NOMO-1 treated with dmso at 0.1 percent for 144 hours (cell line): ENCODE measurements around the gene PLIN4.
A peak's percentile ranks its signal among the peaks of the same experiment; 100 is the strongest.
"Not testable (repeated sequence)": the region's sequence is repeated elsewhere in the genome, so short reads cannot be mapped to it uniquely, and the experiment has no call there.

Experiments used
- DNase-seq: peaks from one replicate; lab custom pipeline; 2025; ENCODE audit not compliant: unreplicated experiment; lab: John Stamatoyannopoulos, UW

The PLIN4 gene

GRCh38 chr19:4527377-4527776 lies 9.1 kb upstream of the PLIN4 start:
- not testable (repeated sequence) for DNase-seq

DNA sequence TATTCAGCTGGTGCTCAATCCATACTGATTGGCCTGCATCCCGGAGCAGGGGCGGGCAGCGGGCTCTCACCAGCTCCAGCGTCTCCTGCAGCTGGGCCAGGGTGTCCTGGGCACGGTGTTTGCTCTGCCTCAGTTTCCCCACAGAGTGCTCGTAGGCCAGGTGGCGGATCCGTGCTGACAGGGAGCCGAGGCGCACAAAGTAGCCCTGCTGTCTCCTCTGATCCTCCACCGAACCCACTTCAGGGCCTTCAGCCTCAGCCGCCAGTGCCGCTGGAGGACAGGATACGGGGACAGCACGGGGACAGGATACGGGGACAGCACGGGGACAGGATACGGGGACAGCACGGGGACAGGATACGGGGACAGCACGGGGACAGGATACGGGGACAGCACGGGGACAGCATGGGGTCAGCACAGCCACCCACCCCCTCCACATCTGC lies 7.3 kb upstream of the PLIN4 start:
- DNase-seq = no peak

DNA sequence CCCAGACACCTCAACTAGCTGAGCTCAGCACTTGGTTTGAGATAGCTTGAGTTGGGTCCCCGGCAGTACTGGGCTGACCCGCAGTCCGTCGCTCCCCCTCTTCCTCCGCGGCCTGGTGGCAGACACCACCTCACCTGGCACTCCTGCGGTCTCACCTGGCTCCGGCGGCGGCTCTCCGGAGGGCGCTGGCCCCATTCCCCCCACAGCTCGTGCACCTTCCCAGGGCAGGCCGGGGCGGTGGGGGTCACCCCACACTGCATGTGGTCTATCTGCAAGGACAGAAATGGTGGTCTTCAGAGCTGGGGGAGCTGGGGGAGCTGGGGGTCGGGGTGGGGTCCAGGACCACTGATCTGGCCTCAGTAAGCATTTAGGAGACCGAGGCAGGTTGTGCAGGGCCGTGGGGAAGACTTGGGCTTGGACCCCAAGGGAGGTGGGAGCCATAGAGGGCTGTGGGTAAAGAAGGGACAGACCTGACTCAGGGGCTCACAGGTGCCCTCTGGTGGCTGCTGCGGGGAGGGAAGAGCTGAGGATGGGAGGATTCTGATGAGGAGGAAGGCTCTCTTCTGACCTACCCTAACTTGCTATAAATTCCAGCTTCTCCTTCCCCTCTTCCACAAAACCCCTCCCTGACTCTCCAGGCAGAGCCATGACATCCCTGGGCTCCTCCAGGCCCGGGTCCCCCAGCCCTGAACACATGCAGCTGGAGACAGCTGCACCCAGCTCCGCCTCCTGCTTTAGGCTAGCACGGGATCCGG lies 6.7 kb upstream of the PLIN4 start:
- DNase-seq = no peak

- peak; percentile 13 for DNase-seq
Measured at GRCh38 chr19:4523306-4524110, 5.2 kb upstream of the PLIN4 start.

- DNase-seq = no peak
Measured at GRCh38 chr19:4522291-4523002, 4.2 kb upstream of the PLIN4 start.

DNA sequence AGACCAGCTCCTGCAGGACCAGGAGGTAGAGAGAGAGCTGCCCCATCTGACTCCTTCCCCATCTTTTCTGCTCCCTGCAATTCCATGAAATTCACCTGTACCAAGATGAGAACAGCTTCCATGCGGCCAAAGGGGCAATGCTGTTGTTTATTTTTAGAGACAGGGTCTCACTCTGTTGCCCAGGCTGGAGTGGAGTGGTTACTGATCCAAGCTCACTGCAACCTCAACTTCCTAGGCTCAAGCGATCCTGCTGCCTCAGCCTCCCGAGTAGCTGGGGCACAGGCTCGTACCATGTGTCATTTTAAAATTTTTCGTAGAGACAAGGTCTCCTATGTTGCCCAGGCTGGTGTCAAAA lies 3.6 kb upstream of the PLIN4 start:
- DNase-seq = no peak

DNA sequence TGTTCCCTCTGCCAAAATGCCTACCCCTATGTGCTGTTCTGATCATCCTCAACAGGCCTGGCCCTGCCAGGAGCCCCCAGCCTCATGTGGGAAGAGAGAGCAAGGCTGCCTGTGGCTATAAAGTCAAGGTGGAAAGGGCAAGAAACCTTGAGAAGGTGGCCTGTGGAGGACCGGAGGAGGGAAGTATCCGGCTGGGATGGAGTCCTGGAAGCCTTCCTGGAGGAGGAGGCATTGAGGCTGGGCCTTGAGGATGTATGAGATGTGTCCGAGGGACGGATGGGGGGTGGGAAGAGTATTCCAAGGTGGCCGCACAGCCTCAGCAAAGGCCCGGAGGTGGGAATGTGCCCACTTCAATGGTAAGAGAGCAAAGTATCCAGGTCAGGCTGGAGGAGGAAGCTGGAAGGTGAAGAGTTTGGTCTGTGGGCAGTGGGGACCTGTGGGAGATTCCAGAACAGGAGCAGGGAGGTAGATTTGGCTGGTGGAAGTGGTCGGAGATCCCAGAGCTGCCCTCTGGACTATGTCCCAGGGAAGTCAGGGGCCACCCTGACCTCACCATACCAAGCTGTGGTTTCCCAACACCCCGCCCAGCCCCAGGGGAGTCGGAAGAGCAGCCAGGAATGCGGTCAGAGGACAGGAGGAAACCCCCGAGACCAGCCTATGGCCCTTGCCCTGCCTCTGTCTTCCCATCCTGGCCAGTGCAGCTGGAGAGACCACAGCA lies 3.0 kb upstream of the PLIN4 start:
- no peak for DNase-seq

GRCh38 chr19:4519521-4520277 lies 1.4 kb upstream of the PLIN4 start:
- no peak for DNase-seq

DNA sequence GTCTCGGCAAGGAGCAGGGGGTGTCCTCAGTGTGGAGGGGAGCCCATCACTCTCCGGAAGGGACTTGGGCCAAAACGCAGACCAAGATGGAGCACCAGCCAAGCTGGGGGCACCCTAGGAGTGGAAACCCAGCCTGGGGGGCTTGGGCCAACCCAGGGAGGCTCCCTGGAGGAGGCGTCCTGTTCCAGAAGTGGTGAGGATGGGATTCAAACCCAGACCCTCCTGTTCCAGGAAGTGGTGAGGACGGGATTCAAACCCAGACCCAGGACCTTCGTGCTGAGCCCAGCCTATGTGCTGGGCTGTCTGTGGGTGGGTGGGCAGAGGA lies 848 bp upstream of the PLIN4 start:
- no peak for DNase-seq

- no peak for DNase-seq
Measured at GRCh38 chr19:4517451-4518057, 732 bp downstream of the PLIN4 start.

DNA sequence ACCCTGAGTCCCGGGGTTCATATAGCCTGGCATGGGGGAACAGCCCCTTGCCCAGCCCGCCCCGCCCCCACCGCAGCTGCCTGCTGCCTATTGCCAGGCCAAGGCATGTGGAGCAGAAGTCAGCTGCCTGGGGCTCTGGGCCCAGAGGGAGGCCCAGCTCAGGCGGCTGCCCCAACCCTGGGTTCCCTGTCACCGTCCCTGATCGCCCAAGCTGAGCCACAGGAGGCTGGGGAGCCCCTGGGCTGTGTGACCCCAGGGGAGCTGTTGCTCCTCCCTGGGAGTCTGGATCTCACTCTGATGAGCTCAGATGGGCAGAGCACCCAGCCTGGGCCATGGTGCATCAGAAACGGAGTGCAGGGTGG lies 1.4 kb downstream of the PLIN4 start:
- DNase-seq = no peak

DNA sequence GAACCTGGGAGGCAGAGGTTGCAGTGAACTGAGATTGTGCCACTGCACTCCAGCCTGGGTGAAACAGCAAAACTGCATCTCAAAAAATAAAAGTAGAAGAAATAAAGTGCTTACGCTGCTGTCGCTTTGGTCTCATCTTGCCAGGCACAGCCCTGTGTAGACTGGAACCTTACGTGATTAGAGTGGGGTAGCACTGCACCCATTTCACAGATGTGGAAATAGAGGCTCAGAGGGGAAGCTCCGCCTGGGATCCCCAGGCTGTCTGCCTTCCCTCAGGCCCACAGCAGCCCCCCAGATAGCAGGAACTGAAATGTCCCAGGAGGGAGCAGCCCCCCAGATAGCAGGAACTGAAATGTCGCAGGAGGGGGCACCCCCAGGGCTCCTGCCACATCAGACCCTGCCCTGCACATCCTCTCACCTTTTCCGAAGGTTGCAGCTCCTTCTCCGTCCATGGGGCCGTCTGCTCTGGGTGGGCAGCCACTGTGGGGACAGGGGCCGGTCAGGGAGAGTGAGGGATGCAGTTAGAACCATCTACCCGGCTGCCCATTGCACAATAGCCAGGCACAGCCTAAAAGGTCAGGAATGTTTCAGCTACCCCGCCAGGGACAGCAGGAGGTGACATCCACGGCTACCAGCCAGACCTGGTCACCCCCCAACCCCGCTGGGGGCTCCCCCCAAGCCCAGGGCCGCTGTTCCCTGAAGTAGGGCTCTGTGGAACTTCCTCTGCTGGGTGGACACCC lies 1.9 kb downstream of the PLIN4 start:
- DNase-seq = no peak

DNA sequence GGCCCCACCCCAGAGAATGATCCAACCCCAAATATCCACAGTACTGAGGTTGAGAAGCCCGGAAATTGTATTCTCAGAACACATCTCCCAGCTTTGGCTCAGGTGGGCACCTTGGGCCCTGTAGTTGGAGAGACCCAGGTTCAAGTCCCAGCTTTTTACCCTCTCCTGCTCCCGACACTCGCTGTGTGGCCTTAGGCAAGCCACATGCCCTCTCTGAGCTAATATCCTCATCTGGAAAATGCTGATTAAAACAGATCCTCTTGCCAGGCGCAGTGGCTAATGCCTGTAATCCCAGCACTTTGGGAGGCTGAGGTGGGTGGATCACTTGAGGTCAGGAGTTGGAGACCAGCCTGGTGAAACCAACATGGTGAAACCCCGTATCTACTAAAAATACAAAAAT lies 2.6 kb downstream of the PLIN4 start:
- no peak for DNase-seq

- DNase-seq = no peak
Measured at GRCh38 chr19:4513248-4513647, 5.0 kb downstream of the PLIN4 start.

GRCh38 chr19:4512070-4512469 lies 6.2 kb downstream of the PLIN4 start:
- DNase-seq = no peak

DNA sequence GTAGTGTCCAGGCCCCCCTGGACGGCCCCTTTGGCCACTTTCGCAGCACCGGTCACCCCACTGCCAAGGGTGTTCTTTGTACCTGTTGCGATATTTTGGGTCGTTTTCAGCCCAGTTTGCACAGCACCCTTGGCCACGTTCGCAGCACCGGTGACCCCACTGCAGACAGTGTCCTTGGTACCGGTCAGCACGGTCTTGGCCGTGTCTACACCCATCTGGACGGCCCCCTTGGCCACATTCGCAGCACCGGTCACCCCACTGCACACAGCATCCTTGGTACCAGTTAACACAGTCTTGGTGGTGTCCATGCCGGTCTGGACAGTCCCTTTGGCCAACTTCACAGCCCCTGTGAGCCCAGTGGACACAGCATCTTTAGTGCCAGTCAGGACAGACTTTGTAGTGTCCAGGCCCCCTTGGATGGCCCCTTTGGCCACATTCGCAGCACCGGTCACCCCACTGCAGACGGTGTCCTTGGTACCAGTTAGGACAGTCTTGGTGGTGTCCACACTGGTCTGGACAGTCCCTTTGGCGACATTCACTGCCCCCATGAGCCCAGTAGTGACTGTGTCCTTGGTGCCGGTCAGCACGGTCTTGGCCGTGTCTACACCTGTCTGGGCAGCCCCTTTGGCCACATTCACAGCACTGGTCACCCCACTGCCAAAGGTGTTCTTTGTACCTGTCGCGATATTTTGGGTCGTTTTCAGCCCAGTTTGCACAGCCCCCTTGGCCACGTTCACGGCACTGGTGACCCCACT lies 6.8 kb downstream of the PLIN4 start:
- no peak for DNase-seq

DNA sequence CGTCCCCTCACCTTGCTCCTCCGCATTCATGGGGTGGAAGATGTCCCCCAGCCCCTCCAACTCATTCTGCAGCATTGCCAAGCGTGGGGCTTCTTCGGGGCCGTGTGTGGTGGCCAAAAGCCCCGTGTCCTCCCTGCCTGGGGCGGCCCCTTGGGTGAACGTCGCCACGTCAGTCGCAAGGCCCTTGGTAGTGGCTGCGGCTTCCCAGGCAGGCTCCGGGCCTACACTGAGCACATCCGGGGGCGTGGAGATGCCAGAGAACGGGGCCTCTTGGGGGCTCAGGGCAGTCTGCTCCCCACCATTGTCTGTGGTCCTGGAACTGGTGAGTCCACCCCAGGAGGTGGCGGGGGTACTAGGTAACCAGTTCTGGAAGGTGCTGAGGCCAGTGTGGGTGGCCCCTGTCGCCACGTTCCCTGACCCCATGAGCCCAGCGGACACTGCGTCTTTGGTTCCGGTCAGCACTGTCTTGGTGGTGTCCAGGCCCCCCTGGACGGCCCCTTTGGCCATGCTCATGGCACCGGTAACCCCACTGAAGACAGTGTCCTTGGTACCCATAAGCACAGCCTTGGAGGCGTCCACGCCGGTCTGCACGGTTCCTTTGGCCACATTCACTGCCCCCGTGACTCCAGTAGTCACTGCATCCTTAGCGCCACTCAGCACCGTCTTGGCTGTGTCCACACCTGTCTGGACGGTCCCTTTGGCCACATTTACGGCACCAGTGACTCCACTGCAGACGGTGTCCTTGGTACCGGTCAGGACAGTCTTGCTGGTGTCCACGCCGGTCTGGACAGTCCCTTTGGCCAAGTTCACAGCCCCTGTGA lies 7.6 kb downstream of the PLIN4 start:
- no peak for DNase-seq

DNA sequence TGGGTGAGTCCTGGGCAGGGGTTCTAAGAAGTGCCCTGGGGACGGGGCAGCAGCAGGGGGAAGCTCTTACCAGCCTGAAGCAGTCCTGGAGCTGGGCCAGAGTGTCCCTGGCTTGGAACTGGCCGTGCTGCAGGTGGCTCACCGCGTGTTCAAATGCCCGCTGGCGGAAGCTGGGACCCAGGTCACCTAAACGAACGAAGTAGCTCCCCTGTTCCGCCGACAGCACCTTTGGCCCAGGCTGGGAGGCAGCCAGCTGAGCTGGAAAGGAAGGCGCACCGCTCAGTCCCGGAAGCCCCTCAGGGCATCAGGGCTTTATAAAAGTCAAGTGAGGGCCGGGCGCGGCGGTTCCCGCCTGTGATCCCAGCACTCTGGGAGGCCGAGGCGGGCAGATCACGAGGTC lies 9.6 kb downstream of the PLIN4 start:
- DNase-seq = no peak
